K562 (cell line): ENCODE results near the gene TLN1. TPM values are rescaled to one million over a fixed set of nuclear protein-coding genes. Genes with fewer than 3 reads are reported as not detected.

Source experiments
- CREB1 ChIP-seq, 2 experiments: sonication (generic) in 1 of 2; formaldehyde crosslinking in 1 of 2; IDR thresholded peaks; 2 replicates each; pipeline versions ENCODE4 v1.6.1 to v1.8.0; 2012 to 2022; ENCODE audit warnings: inconsistent platforms in 1 of 2, mild to moderate bottlenecking in 1 of 2, missing genetic modification reagents in 1 of 2, moderate library complexity in 1 of 2
- HDAC2 ChIP-seq: fragments of 450-650 bp; IDR thresholded peaks from 2 replicates; pipeline ENCODE4 v1.6.1; 2016; ENCODE audit warnings: mild to moderate bottlenecking
- KLF16 ChIP-seq: IDR thresholded peaks from 2 replicates; pipeline ENCODE4 v1.6.1; 2016; ENCODE audit warnings: antibody characterized with exemption
- RAD51 ChIP-seq: fragments of 450-650 bp; IDR thresholded peaks from 2 replicates; pipeline ENCODE4 v1.7.1; 2016; ENCODE audit warnings: low read depth, mild to moderate bottlenecking, borderline replicate concordance
- SMAD1 ChIP-seq: fragments of 150-350 bp; IDR thresholded peaks from 2 replicates; pipeline ENCODE4 v1.6.1; 2014; ENCODE audit warnings: low read length, low read depth; ENCODE audit not compliant: partially characterized antibody
- polyA plus RNA-seq, 8 experiments: library from polyadenylated mRNA; depleted of rRNA in 4 of 8; stranded (reverse) in 5 of 8; unstranded in 3 of 8; fragments of >200 nt; fragmentation: Nextera tagmentation in 2 of 8; fragmentation: Illumina TruSeq in 1 of 8; extraction: Ambion mirVana in 2 of 8; extraction: Trizol in 1 of 8; gene quantifications; 2 replicates each; pipeline versions ENCODE4 v1.2.1 to v1.2.3, GENCODE V29; 2011 to 2014; ENCODE audit warnings: inconsistent platforms in 1 of 8, missing spikeins in 1 of 8
- total RNA-seq, 7 experiments: library from RNA; depleted of rRNA in 6 of 7; stranded (reverse); fragments of >200 nt in 6 of 7; fragmentation: Illumina TruSeq in 2 of 7; extraction: Trizol in 2 of 7; gene quantifications; 2 replicates each; pipeline versions ENCODE4 v1.2.1 to v1.2.3, GENCODE V29; 2011 to 2021; ENCODE audit warnings: low replicate concordance in 1 of 7
- TF ChIP-seq, protein P1 (sequence below): fragments of 250-450 bp; sonication (Bioruptor Pico); IDR thresholded peaks from 2 replicates; pipeline ENCODE4 v1.8.0; 2022; ENCODE audit warnings: inconsistent platforms
- TF ChIP-seq, protein P2 (sequence below): fragments of 250-450 bp; sonication (Bioruptor Pico); IDR thresholded peaks from 2 replicates; pipeline ENCODE4 v1.5.1; 2021; ENCODE audit warnings: mild to moderate bottlenecking
- TF ChIP-seq, protein P3 (sequence below), 3 experiments: fragments of 200-800 bp in 1 of 3; sonication (Bioruptor generic) in 1 of 3; sonication (generic) in 1 of 3; formaldehyde crosslinking in 1 of 3; IDR thresholded peaks; 2 replicates each; pipeline versions ENCODE4 v1.6.1 to v1.8.0; 2016 to 2022; ENCODE audit warnings: mild to moderate bottlenecking in 2 of 3, missing compliant biosample characterization in 2 of 3, missing genetic modification characterization in 2 of 3, missing genetic modification reagents in 1 of 3
- TF ChIP-seq, protein P4 (sequence below): fragments of 150-350 bp; conservative IDR thresholded peaks from 2 replicates; pipeline ENCODE4 v1.6.1; 2014; ENCODE audit warnings: low read length
- TF ChIP-seq, protein P5 (sequence below): fragments of 250-450 bp; sonication (Bioruptor Pico); IDR thresholded peaks from 2 replicates; pipeline ENCODE4 v1.4.0; 2020; ENCODE audit warnings: borderline replicate concordance
- TF ChIP-seq, protein P6 (sequence below): sonication (generic); formaldehyde crosslinking; IDR thresholded peaks from 2 replicates; pipeline ENCODE4 v1.8.1; 2023; ENCODE audit warnings: mild to moderate bottlenecking, missing genetic modification reagents
- TF ChIP-seq, protein P7 (sequence below): sonication (generic); formaldehyde crosslinking; IDR thresholded peaks from 2 replicates; pipeline ENCODE4 v1.8.1; 2023; ENCODE audit warnings: mild to moderate bottlenecking, missing genetic modification reagents

The TLN1 gene
- total and polyA plus RNA-seq, 9 of the 15 experiments (the other 6 are each of a cell fraction or from before 2014, with no cell fraction given), result 3.6 to 240 (median 54.8) TPM

DNA sequence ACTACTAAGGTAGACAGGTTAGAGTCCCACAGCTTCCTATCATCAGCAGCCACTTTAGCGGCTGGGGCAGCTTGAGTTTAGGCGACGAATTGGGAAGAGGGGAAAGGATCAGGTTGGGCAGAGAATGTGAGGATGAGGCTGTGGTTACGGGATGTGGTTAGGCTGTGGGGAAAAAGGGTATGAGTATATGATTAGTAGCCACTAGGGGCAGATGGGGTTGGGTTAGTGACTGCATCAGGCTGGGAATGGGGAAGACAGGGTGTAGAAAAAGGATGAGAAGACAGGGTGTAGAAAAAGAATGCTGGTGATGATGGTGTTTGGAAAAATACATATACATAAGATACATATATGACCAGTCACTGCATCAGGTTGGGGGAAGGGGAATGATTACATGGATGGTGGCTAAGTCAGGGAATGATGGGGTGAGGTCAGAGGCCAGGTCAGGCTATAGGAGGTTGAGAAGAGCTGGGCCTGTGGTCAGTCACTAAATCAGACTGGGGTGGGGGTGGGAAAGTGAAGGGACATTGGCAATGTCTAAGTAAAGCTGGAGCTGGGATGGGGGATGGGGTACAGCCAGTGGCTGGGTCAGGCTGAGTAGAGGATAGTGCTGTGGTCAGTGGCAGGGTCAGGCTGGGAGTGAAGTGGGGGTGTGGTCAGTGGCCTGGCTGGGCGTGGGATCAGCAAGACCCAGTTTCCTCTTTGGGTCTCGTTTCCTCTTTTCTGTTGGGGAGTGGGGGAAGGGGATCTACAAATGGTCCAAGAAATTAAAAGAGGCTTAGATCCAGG is 2.1 kb downstream of the TLN1 start (continued):
- TF ChIP-seq, protein P1, sequence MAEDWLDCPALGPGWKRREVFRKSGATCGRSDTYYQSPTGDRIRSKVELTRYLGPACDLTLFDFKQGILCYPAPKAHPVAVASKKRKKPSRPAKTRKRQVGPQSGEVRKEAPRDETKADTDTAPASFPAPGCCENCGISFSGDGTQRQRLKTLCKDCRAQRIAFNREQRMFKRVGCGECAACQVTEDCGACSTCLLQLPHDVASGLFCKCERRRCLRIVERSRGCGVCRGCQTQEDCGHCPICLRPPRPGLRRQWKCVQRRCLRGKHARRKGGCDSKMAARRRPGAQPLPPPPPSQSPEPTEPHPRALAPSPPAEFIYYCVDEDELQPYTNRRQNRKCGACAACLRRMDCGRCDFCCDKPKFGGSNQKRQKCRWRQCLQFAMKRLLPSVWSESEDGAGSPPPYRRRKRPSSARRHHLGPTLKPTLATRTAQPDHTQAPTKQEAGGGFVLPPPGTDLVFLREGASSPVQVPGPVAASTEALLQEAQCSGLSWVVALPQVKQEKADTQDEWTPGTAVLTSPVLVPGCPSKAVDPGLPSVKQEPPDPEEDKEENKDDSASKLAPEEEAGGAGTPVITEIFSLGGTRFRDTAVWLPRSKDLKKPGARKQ (CRISPR knock-in tag), result no peak
- TF ChIP-seq, protein P2, sequence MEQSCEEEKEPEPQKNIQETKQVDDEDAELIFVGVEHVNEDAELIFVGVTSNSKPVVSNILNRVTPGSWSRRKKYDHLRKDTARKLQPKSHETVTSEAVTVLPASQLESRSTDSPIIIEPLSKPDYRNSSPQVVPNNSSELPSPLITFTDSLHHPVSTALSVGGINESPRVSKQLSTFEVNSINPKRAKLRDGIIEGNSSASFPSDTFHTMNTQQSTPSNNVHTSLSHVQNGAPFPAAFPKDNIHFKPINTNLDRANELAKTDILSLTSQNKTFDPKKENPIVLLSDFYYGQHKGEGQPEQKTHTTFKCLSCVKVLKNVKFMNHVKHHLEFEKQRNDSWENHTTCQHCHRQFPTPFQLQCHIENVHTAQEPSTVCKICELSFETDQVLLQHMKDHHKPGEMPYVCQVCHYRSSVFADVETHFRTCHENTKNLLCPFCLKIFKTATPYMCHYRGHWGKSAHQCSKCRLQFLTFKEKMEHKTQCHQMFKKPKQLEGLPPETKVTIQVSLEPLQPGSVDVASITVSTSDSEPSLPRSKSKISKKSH (CRISPR knock-in tag), result no peak
- no peak for TF ChIP-seq HDAC2
- TF ChIP-seq, protein P3, sequence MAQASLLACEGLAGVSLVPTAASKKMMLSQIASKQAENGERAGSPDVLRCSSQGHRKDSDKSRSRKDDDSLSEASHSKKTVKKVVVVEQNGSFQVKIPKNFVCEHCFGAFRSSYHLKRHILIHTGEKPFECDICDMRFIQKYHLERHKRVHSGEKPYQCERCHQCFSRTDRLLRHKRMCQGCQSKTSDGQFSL (CRISPR knock-in tag; IDR thresholded peaks at IDR 0.05), result 0 out of 2 replicates have a peak, but pooled peaks have one; percentile 37
- TF ChIP-seq, protein P3 (tag; IDR thresholded peaks at IDR 0.05), result no peak
- no peak; the same call in 1 of the 2 replicates for TF ChIP-seq KLF16
- no peak for TF ChIP-seq CREB1 (IDR thresholded peaks at IDR 0.05)
- TF ChIP-seq CREB1 (CRISPR knock-in tag; IDR thresholded peaks at IDR 0.05), result no peak
- TF ChIP-seq, protein P4, sequence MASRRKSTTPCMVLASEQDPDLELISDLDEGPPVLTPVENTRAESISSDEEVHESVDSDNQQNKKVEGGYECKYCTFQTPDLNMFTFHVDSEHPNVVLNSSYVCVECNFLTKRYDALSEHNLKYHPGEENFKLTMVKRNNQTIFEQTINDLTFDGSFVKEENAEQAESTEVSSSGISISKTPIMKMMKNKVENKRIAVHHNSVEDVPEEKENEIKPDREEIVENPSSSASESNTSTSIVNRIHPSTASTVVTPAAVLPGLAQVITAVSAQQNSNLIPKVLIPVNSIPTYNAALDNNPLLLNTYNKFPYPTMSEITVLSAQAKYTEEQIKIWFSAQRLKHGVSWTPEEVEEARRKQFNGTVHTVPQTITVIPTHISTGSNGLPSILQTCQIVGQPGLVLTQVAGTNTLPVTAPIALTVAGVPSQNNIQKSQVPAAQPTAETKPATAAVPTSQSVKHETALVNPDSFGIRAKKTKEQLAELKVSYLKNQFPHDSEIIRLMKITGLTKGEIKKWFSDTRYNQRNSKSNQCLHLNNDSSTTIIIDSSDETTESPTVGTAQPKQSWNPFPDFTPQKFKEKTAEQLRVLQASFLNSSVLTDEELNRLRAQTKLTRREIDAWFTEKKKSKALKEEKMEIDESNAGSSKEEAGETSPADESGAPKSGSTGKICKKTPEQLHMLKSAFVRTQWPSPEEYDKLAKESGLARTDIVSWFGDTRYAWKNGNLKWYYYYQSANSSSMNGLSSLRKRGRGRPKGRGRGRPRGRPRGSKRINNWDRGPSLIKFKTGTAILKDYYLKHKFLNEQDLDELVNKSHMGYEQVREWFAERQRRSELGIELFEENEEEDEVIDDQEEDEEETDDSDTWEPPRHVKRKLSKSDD, result no peak
- no peak for TF ChIP-seq SMAD1
- no peak for TF ChIP-seq RAD51
- TF ChIP-seq, protein P5, sequence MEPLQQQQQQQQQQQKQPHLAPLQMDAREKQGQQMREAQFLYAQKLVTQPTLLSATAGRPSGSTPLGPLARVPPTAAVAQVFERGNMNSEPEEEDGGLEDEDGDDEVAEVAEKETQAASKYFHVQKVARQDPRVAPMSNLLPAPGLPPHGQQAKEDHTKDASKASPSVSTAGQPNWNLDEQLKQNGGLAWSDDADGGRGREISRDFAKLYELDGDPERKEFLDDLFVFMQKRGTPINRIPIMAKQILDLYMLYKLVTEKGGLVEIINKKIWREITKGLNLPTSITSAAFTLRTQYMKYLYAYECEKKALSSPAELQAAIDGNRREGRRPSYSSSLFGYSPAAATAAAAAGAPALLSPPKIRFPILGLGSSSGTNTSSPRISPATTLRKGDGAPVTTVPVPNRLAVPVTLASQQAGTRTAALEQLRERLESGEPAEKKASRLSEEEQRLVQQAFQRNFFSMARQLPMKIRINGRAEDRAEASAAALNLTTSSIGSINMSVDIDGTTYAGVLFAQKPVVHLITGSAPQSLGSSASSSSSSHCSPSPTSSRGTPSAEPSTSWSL (CRISPR knock-in tag), result no peak
- TF ChIP-seq, protein P6, sequence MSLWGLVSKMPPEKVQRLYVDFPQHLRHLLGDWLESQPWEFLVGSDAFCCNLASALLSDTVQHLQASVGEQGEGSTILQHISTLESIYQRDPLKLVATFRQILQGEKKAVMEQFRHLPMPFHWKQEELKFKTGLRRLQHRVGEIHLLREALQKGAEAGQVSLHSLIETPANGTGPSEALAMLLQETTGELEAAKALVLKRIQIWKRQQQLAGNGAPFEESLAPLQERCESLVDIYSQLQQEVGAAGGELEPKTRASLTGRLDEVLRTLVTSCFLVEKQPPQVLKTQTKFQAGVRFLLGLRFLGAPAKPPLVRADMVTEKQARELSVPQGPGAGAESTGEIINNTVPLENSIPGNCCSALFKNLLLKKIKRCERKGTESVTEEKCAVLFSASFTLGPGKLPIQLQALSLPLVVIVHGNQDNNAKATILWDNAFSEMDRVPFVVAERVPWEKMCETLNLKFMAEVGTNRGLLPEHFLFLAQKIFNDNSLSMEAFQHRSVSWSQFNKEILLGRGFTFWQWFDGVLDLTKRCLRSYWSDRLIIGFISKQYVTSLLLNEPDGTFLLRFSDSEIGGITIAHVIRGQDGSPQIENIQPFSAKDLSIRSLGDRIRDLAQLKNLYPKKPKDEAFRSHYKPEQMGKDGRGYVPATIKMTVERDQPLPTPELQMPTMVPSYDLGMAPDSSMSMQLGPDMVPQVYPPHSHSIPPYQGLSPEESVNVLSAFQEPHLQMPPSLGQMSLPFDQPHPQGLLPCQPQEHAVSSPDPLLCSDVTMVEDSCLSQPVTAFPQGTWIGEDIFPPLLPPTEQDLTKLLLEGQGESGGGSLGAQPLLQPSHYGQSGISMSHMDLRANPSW (CRISPR knock-in tag), result no peak
- TF ChIP-seq, protein P7, sequence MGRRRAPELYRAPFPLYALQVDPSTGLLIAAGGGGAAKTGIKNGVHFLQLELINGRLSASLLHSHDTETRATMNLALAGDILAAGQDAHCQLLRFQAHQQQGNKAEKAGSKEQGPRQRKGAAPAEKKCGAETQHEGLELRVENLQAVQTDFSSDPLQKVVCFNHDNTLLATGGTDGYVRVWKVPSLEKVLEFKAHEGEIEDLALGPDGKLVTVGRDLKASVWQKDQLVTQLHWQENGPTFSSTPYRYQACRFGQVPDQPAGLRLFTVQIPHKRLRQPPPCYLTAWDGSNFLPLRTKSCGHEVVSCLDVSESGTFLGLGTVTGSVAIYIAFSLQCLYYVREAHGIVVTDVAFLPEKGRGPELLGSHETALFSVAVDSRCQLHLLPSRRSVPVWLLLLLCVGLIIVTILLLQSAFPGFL (CRISPR knock-in tag), result no peak
